ENCODE results near the gene ZNF143. TPM values are rescaled to one million over a fixed set of nuclear protein-coding genes. Genes with fewer than 3 reads are reported as not detected.

ZNF143 gene
- total RNA-seq, 1 donor from 2014 or later = 16.6 TPM

GRCh38 chr11:9570313-9571025, 109.7 kb downstream of the ZNF143 start:
- no peaks in the 10 kb centered on the region for H3K27me3 Mint-ChIP-seq (ENCODE audit: low read depth)

DNA sequence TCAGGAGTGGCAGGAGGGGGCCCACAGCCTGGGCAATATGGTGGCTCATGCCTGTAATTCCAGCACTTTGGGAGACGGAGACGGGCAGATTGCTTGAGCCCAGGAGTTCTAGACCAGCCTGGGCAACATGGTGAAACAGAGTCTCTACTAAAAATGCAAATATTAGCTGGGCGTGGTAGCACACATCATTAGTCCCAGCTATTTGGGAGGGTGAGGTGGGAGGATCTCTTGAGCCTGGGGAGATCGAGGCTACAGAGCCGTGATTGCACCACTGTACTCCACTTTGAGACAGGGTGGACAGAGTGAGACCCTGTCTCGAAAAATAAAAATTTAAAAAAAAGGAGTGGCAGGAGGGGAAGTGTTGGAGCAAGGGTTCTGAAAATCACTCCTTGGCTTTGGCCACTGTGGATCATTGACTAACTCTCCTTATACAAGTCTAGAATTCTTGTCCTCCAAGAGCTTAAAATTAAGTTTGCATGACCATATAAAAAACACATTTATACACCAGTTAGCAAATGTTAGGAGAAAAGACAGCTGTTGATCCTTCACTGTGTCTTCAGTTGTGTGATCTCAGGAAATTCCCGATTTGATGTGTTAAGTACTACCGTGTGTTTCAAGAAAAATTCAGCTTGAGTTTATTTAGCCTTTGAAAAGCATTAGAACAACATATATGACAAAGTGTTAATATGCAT, 110.4 kb downstream of the ZNF143 start:
- H3K4me3 Mint-ChIP-seq (ENCODE audit: unreplicated experiment) = no peak overlapping the region
- H3K27me3 Mint-ChIP-seq (ENCODE audit: low read depth) = no peaks in the 10 kb centered on the region
- peak overlapping the region; percentile 96 for H3K27ac Mint-ChIP-seq (ENCODE audit: unreplicated experiment)
- no peaks in the 10 kb centered on the region for H3K36me3 Mint-ChIP-seq (ENCODE audit: low read depth)
- no peak for DNase-seq (ENCODE audit: low spot score)
- H3K9me3 Mint-ChIP-seq (ENCODE audit: low read depth) = no peaks in the 10 kb centered on the region
- TF ChIP-seq, protein P1, sequence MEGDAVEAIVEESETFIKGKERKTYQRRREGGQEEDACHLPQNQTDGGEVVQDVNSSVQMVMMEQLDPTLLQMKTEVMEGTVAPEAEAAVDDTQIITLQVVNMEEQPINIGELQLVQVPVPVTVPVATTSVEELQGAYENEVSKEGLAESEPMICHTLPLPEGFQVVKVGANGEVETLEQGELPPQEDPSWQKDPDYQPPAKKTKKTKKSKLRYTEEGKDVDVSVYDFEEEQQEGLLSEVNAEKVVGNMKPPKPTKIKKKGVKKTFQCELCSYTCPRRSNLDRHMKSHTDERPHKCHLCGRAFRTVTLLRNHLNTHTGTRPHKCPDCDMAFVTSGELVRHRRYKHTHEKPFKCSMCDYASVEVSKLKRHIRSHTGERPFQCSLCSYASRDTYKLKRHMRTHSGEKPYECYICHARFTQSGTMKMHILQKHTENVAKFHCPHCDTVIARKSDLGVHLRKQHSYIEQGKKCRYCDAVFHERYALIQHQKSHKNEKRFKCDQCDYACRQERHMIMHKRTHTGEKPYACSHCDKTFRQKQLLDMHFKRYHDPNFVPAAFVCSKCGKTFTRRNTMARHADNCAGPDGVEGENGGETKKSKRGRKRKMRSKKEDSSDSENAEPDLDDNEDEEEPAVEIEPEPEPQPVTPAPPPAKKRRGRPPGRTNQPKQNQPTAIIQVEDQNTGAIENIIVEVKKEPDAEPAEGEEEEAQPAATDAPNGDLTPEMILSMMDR (IDR thresholded peaks at IDR 0.05) = no peak
- peaks cover 63% of the 10 kb centered on the region for H3K4me1 Mint-ChIP-seq (ENCODE audit: low read depth)

More at GRCh38 chr11:9570313-9571025, 109.7 kb downstream of the ZNF143 start:
- Mint-ChIP-seq H3K4me1 (ENCODE audit: low read depth) (peaks cover 65% of the 10 kb centered on the region), H3K4me3 (ENCODE audit: unreplicated experiment) (no peak overlapping the region), H3K36me3 (ENCODE audit: low read depth) (no peaks in the 10 kb centered on the region), H3K9me3 (ENCODE audit: low read depth) (no peaks in the 10 kb centered on the region), H3K27ac (ENCODE audit: unreplicated experiment) (peak overlapping the region; percentile 100)
- TF ChIP-seq, protein P1 (IDR thresholded peaks at IDR 0.05) = no peak
- DNase-seq (ENCODE audit: low spot score) = no peak

- no peaks in the 10 kb centered on the region for H3K9me3 Mint-ChIP-seq (ENCODE audit: low read depth)
- peak overlapping the region; percentile 96 for H3K27ac Mint-ChIP-seq (ENCODE audit: unreplicated experiment)
- DNase-seq (ENCODE audit: low spot score) = no peak
- no peaks in the 10 kb centered on the region for H3K27me3 Mint-ChIP-seq (ENCODE audit: low read depth)
- H3K4me3 Mint-ChIP-seq (ENCODE audit: unreplicated experiment) = peak overlapping the region; percentile 74
- no peaks in the 10 kb centered on the region for H3K36me3 Mint-ChIP-seq (ENCODE audit: low read depth)
- TF ChIP-seq, protein P1 (IDR thresholded peaks at IDR 0.05) = no peak
- peaks cover 63% of the 10 kb centered on the region for H3K4me1 Mint-ChIP-seq (ENCODE audit: low read depth)
These were observed 110.9 kb downstream of the ZNF143 start for GRCh38 chr11:9571763-9572115.

DNA sequence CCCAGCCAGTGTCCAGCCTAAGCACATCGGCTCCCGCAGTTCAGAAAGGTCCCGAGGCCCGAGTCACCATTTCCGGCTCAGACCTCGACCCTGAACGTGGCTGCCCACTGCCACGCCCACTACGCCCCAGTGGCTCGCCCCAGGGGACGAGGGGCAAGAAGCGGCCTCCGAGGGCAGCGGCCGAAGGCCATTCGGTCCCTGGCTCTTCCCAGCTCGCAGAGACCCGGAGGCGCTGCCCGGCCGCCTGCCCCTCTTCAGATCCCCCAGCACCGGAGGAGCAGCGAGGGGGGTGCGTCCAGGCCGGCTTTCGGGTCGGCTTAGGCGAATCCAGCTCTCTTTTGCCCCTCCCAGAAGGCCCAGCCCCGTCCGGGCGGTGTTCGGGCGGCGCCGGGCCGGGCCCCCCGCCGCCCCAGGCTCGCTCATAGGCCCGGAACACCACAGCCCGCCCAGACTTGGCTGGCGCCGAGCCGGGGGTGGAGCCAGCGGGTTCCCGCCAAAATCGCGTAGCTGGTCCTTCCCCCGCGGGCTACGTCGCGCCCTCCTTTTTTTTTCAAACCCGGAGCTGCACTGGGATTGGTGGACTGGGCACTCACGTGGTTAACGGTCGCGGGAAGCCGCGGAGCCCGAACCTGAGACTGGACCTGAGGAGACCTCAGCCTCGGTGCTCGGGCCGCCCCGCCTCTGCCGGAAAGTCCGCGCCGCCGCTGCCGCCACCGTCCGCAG, 112.4 kb downstream of the ZNF143 start, which contains the start of gene WEE1:
TSS of gene WEE1 (plus strand) at position 619 of the 723 bp plus-strand sequence. CDS start 264 bp downstream, outside the sequence.
- Mint-ChIP-seq H3K4me3 (ENCODE audit: unreplicated experiment) (peak within 1 kb of the TSS; percentile 88), H3K9me3 (ENCODE audit: low read depth) (no peaks in the 10 kb centered on the region), H3K27me3 (ENCODE audit: low read depth) (no peaks in the 10 kb centered on the region), H3K4me1 (ENCODE audit: low read depth) (peaks cover 65% of the 10 kb centered on the region), H3K36me3 (ENCODE audit: low read depth) (no peaks in the 10 kb centered on the region), H3K27ac (ENCODE audit: unreplicated experiment) (peak within 1 kb of the TSS; percentile 96)
- TF ChIP-seq, protein P1 (IDR thresholded peaks at IDR 0.05) = no peak
- peak; percentile 99 for DNase-seq (ENCODE audit: low spot score)

All from chondrocyte (in vitro differentiated cells).